ENCODE data around the gene FBXW11. TPM values are rescaled to one million over a fixed set of nuclear protein-coding genes. Genes with fewer than 3 reads are reported as not detected.

FBXW11 gene
- total and polyA plus RNA-seq, 2 of the 13 experiments (the other 11 are each of a cell fraction or from before 2014, with no cell fraction given), result 31.7 to 53.6 TPM

GRCh38 chr5:171897231-171897630, 109.2 kb downstream of the FBXW11 start (continued):
- TF ChIP-seq E2F2 (CRISPR knock-in tag; IDR thresholded peaks at IDR 0.05; ENCODE audit: borderline replicate concordance) (no peak), MIXL1 (CRISPR knock-in tag; IDR thresholded peaks at IDR 0.05) (no peak), GRHL1 (CRISPR knock-in tag; conservative IDR thresholded peaks at IDR 0.05) (no peak), ZMAT3 (CRISPR knock-in tag; conservative IDR thresholded peaks at IDR 0.05) (no peak), ZBTB46 (CRISPR knock-in tag; IDR thresholded peaks at IDR 0.05; ENCODE audit: borderline replicate concordance) (no peak)

GRCh38 chr5:171895081-171895480, 111.4 kb downstream of the FBXW11 start:
- no TSS peak for BruUV-seq (replicated peaks)
- Histone ChIP-seq H3K4me1 (ENCODE audit: insufficient read depth, low read length) (no peaks in the 10 kb centered on the region), H3K36me3 (replicated peaks in 1 of 2; ENCODE audit: control insufficient read depth in 1 of 2, insufficient read depth in 2 of 2, low read length in 2 of 2) (peaks cover 9 to 36% of the 10 kb centered on the region in 2 experiments; a peak in 4 of 5 replicates), H3K9me3 (ENCODE audit: low read length) (no peaks in the 10 kb centered on the region), H4K20me1 (ENCODE audit: insufficient read depth, low read length) (no peaks in the 10 kb centered on the region), H3K27ac (ENCODE audit: extremely low read length, insufficient read depth, low read length) (no peak overlapping the region), H3K79me2 (ENCODE audit: insufficient read depth, low read length) (no peaks in the 10 kb centered on the region), H2AFZ (ENCODE audit: low read length) (no peak overlapping the region), H3K4me3 (replicated peaks in 1 of 3; ENCODE audit: insufficient read depth in 1 of 3, low read depth in 2 of 3, low read length in 3 of 3) (no peak overlapping the region), H3K27me3 (ENCODE audit: control insufficient read depth in 1 of 2, insufficient read depth in 2 of 2, low read length in 2 of 2) (no peaks in the 10 kb centered on the region), H3K4me2 (ENCODE audit: low read depth, low read length) (no peak overlapping the region), H3K9ac (ENCODE audit: insufficient read depth, low read depth, low read length) (no peak overlapping the region)
- intact Hi-C loops (cut with micrococcal nuclease; ENCODE audit: unreplicated experiment), result no loop called here
- CTCF ChIA-PET (ENCODE audit: low intra/inter-chr PET ratio, low total read pairs), result no interaction called here
- in situ Hi-C loops (cut with HindIII; ENCODE audit: extremely low pct_ligation_motif_present, low pct_unique_long_range_greater_than_20kb), result no loop called here
- ATAC-seq, result no peak
- POLR2A ChIA-PET, result no interaction called here
- FAIRE-seq, result no peak
- 97% methylated on average over 2 of the region's 2 CpGs for WGBS (ENCODE audit: low lambda C conversion rate)
- no peak for DNase-seq (ENCODE audit: low spot score)
- TF ChIP-seq MEIS1 (CRISPR knock-in tag; IDR thresholded peaks at IDR 0.05; ENCODE audit: borderline replicate concordance), result no peak
- no peak for TF ChIP-seq ZBTB42 (CRISPR knock-in tag; IDR thresholded peaks at IDR 0.05)
- TF ChIP-seq TAF15 (IDR thresholded peaks at IDR 0.05; ENCODE audit: low read depth, low read length, poor library complexity, severe bottlenecking), result no peak
- no peak for TF ChIP-seq ZNF280B (CRISPR knock-in tag; IDR thresholded peaks at IDR 0.05; ENCODE audit: borderline replicate concordance)
- TF ChIP-seq ISX (CRISPR knock-in tag; conservative IDR thresholded peaks at IDR 0.05), result no peak
- no peak for TF ChIP-seq NFKBIZ (CRISPR knock-in tag; IDR thresholded peaks at IDR 0.05)
- TF ChIP-seq ISL2 (CRISPR knock-in tag; IDR thresholded peaks at IDR 0.05), result no peak
- TF ChIP-seq ZSCAN21 (CRISPR knock-in tag; IDR thresholded peaks at IDR 0.05; ENCODE audit: borderline replicate concordance), result no peak
- no peak for TF ChIP-seq PHF8 (CRISPR knock-in tag; IDR thresholded peaks at IDR 0.05)
- no peak for TF ChIP-seq NONO (IDR thresholded peaks at IDR 0.05)
- no peak for TF ChIP-seq NONO (CRISPR knock-in tag; conservative IDR thresholded peaks at IDR 0.05)
- TF ChIP-seq ZNF484 (CRISPR knock-in tag; IDR thresholded peaks at IDR 0.05; ENCODE audit: borderline replicate concordance, low read depth), result no peak
- no peak for TF ChIP-seq ZNF44 (CRISPR knock-in tag; IDR thresholded peaks at IDR 0.05)

All from HepG2 (cell line).